Activated T-helper 2 cell treated with anti-CD3 and anti-CD28 coated beads, Interferon-gamma antibody, Interleukin-2, Interleukin-4, amounts not matched to agents 10 μg/mL and 5 μg/mL and 100 μg/mL, durations not matched to agents 14 hours and 24 hours and 36 hours (primary cell): Measurements from ENCODE around the gene CCDC183. TPM values are rescaled to one million over a fixed set of nuclear protein-coding genes. Genes with fewer than 3 reads are reported as not detected.

Experiments used
- DNase-seq: peaks from one replicate; pipeline ENCODE4 v3.0.0; 2021; ENCODE audit warnings: low spot score
- H3K27ac Mint-ChIP-seq: one replicate; pipeline ENCODE4 v1.8.0; 2021; ENCODE audit warnings: mixed read lengths
- H3K27me3 Mint-ChIP-seq: one replicate; pipeline ENCODE4 v1.8.0; 2021; ENCODE audit warnings: low read depth, mixed read lengths
- H3K36me3 Mint-ChIP-seq: one replicate; pipeline ENCODE4 v1.8.0; 2021; ENCODE audit warnings: low read depth, mixed read lengths
- H3K4me1 Mint-ChIP-seq: one replicate; pipeline ENCODE4 v1.8.0; 2021; ENCODE audit warnings: low read depth, mixed read lengths
- H3K4me3 Mint-ChIP-seq: one replicate; pipeline ENCODE4 v1.8.0; 2021; ENCODE audit warnings: low read depth, mild to moderate bottlenecking, moderate library complexity, mixed read lengths
- H3K9me3 Mint-ChIP-seq: one replicate; pipeline ENCODE4 v1.8.0; 2021; ENCODE audit warnings: mixed read lengths
- intact Hi-C: fragments of 100-400 bp; cut with micrococcal nuclease; formaldehyde crosslinking; loops from one replicate; pipeline ENCODE4 v1.15.1; 2023
- total RNA-seq: library from RNA; stranded (reverse); gene quantifications from 2 replicates; pipeline ENCODE4 v1.2.3, GENCODE V29; 2022

CCDC183 gene
- total RNA-seq, 1 donor from 2014 or later: not detected

DNA sequence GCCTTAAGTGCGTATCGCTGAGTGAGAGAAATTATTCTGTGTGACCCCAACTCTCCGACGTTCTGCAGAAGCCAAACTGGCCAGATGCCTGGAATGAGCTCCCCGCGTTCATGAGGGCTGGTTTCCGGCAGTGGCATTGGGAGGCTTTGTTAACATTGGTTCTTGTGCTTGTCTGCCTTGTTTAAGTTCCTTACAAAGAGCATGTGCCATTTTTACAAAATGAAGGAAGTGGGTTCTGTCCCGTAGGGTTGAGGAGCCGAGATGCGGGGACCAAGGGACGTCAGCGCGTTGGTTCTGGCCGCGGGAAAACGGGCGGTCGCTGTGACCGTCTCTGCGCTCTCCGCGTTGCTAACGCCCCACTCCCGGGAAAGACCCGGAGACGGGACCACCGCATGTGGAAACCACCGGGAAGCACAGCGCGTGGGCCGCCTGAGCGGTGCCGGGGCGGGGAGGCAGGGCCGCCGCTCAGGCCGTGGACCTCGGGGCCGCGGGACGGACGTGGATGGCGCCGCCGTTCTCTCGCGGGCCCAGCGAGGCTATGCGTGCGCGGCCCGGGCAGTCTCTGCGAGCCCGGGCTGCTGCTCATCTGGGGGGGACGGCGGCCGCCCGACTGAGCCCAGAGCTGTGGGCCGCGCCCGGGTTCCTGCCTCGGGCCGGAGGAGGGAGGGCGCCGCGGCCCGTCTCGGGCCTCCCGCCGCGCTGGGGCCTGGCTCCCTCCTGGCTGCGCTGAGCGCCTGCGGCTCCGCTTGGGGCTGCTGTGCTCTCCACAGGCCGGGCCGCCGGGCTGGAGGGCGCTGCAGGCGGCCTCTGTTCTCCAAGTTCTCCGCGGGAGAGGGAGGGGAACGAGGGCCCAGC, 25.1 kb downstream of the CCDC183 start:
- no peak overlapping the region for H3K27ac Mint-ChIP-seq
- H3K4me3 Mint-ChIP-seq: no peak overlapping the region
- peaks cover 30% of the 10 kb centered on the region for H3K36me3 Mint-ChIP-seq
- intact Hi-C loops: no loop called here
- no peaks in the 10 kb centered on the region for H3K27me3 Mint-ChIP-seq
- no peaks in the 10 kb centered on the region for H3K9me3 Mint-ChIP-seq
- peaks cover 3% of the 10 kb centered on the region for H3K4me1 Mint-ChIP-seq
- no peak for DNase-seq

DNA sequence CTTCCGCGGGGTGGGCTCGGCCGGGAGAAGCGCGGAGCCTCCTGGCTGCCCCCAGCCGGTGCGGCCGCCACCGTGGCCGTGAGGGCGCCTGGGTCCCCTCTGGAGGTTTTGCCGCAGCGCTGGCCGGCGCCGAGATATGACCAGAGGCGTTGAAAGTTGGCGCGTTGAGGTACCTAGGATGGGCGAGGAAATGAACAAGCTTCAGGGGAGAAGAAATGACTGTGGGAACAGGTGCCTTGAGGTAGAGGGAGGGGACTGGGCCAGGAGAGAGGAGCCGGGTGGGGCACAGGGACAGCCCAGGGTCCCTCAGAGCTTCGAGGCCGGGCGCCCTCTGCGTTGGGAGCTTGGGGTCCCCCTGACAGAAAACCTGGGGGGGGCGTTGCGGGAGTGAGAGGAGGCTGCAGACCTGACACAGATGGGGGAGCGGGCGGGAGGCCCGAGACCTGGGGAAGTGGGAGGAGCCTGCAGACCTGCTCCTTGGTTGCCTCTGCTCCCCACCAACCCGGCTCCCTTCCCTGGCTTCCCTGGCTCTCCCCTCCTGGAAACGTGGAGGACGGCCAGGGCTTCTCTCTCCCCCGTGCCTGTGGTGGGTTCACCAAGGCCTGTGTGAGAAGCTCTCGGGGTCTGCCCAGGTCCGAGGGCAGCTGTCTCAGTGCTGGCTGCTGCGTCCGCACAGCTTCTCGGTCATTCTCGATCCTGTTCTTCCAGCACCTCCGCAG, 25.8 kb downstream of the CCDC183 start:
- no peak overlapping the region for H3K27ac Mint-ChIP-seq
- H3K27me3 Mint-ChIP-seq: no peaks in the 10 kb centered on the region
- no peak overlapping the region for H3K4me3 Mint-ChIP-seq
- H3K9me3 Mint-ChIP-seq: no peaks in the 10 kb centered on the region
- peaks cover 27% of the 10 kb centered on the region for H3K36me3 Mint-ChIP-seq
- peaks cover under 1% of the 10 kb centered on the region for H3K4me1 Mint-ChIP-seq
- intact Hi-C loops: no loop called here
- no peak for DNase-seq

DNA sequence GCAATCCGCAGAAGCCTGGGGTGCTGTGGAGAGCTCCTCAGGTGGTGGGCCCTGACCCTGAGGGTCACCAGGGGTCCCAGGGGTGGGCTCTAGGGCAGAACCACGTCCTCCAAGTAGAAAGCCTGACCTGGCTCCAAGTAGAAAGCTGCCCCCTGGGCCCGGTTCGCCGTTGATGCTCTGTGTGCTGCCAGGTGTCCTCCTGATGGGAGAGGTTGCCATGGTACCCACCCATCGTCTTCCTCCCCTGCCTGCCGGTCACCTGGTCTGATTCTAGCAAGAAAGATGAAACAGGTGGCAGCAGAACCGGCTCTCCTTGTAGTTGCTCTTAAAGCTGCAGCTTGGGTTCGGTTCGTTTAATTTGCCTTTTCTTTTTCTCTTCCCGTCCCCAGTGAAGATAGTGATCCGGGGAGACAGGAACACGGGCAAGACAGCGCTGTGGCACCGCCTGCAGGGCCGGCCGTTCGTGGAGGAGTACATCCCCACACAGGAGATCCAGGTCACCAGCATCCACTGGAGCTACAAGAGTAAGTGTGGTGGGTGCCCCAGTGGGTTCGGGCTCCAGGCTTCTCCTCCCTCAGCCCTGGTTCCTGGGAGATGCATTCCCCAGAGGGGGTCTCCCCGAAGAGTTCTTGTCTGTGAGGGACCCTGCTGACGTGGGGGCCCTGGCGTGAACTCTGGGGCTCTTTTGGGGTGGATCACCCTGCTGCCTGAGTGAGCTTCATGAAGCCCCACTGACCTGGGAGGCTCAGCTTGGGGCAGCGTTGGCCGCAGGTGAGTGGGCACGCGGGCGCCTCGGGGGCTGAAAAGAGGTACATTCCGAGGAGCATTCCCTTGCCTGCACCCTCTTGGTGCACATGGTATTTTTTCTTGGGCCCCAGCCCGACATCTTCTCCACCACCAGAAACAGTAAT, 27.3 kb downstream of the CCDC183 start:
- intact Hi-C loops: no loop called here
- Mint-ChIP-seq H3K27ac (no peak overlapping the region), H3K4me1 (no peaks in the 10 kb centered on the region), H3K36me3 (peaks cover 24% of the 10 kb centered on the region), H3K27me3 (no peaks in the 10 kb centered on the region), H3K9me3 (no peaks in the 10 kb centered on the region), H3K4me3 (no peak overlapping the region)
- no peak for DNase-seq

DNA sequence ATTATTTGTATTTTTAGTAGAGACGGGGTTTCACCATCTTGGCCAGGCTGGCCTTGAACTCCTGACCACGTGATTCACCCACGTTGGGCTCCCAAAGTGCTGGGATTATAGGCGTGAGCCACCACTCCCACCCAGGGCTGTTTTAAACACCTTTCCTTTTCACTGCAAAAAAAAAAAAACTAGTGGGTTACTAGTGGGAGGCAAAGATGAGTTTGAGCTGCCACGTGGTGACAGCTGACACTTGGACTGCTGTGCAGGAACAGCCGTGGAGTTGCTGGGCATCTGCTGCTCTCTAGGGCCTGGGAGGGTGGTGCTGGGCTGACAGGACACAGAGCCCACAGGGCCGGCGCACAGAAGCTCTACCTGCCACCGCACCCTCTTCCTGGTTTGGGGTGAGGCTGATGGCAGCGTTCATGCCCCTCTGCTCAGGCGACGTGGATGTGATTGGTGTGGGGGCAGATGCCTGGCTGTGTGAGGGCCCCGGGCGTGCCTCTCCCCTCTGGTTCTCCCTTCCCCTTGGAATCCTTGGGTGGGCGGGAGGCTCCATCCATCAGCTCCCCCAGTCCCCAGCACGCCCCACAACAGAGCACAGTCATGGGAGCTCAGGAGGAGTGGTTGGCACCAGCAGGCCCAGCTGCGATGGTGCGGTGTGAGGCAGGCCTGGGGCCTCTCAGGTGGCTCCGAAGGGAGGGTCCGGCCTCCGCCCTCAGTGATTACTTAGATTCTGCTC, 28.5 kb downstream of the CCDC183 start:
- no peak overlapping the region for H3K27ac Mint-ChIP-seq
- no peak overlapping the region for H3K4me3 Mint-ChIP-seq
- intact Hi-C loops: no loop called here
- H3K9me3 Mint-ChIP-seq: no peaks in the 10 kb centered on the region
- no peaks in the 10 kb centered on the region for H3K4me1 Mint-ChIP-seq
- peaks cover 28% of the 10 kb centered on the region for H3K36me3 Mint-ChIP-seq
- no peaks in the 10 kb centered on the region for H3K27me3 Mint-ChIP-seq
- no peak for DNase-seq

DNA sequence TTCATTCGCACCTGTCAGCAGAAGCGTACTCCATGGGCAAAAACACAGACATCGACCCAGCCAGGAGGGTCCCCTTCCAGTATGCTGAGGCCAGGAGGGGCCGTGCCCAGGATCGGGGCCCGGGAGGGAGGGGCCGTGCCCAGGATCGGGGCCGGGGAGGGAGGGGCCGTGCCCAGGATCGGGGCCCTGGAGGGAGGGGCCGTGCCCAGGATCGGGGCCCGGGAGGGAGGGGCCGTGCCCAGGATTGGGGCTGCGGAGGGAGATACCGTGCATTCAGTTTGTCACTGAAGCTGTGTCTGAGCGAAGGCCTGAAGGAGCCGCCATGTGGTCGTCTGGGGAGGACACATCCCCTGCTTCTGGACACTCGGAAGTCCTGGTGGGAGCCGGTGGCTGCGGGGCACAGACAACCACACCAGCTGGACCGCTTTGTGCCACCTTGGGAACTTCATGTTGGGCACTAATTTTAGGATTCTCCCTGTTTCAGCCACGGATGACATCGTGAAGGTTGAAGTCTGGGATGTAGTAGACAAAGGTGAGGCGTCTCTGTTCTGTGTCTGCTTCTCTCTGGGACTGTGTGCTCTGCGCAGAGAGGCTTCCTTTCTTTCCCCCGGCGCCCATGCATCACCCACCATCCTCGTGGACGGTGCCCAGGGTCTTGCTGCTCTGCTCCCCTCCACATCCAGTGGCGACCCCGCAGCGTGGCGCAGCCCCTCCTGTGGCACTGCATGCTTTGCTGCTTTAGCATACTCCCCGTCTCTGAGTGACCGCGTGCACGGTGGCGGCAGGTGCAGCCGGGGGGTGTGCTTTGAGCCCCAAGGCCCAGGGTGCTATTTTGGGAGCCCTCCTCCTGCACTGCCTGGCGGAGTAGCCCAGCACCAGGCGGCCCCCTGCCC, 29.4 kb downstream of the CCDC183 start:
- H3K9me3 Mint-ChIP-seq: no peaks in the 10 kb centered on the region
- peaks cover 28% of the 10 kb centered on the region for H3K36me3 Mint-ChIP-seq
- H3K27ac Mint-ChIP-seq: no peak overlapping the region
- H3K4me1 Mint-ChIP-seq: no peaks in the 10 kb centered on the region
- H3K27me3 Mint-ChIP-seq: no peaks in the 10 kb centered on the region
- intact Hi-C loops: no loop called here
- DNase-seq: no peak
- H3K4me3 Mint-ChIP-seq: no peak overlapping the region

DNA sequence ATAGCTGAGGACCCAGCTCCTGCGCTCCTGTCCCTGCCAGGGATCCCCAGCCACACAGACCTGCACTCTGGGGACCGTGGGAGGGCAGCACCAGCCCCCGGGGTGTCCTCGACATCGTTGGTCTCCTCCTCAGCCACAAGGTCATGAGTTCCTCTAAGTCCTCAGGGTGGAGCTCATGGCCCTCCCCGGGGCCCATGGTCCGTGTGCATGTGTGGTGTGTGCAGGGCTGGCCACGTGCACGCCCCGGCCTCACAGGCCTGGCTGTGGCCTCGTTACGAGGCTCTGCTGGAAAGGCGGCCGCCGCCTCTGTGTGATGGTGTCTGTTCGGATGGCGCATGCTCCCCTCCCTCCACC, 30.0 kb downstream of the CCDC183 start:
- H3K27me3 Mint-ChIP-seq: no peaks in the 10 kb centered on the region

DNA sequence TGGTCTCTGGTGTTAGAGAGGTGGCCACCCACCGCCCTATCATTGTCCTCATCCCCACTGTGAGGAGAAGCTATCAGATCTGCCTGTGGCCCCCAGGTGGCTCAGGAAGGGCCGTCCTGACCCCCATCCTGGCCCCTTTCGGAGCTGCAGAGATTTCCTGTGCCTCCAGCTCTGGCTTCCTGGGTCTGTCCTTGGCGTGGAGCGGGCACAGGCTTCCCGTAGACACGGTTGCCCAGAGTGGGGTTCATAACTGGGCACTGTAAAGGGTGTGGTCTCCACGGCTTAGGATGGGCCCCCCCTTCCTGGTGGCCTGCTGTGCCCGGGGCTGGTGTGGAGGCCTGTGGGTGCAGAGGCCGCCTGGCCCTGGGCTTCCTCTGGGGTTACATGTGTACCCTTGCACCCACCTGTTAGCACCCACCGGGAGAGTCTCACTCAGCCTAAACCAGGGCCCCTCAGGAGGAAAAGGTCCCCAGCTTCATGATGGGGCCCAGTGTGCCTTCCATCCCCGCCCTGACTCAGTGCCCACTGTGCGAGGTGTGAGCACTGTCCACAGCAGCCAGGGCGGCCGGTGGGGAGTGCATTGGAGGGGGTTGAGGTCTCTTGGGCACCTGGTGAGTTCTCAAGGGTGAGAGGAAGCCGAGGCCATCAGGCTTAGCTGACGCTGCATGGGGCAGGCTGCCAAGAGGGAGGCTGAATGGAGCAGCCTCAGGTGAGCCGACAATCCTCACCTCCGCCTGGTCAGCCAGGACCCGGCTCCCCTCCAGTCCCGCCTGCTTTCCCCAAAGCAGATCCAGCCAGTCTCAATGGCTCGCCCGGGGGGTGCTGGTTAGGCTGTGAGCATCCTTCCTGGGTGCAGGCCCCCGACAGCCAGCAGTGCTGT, 30.8 kb downstream of the CCDC183 start:
- Mint-ChIP-seq H3K27me3 (no peaks in the 10 kb centered on the region), H3K27ac (no peak overlapping the region), H3K36me3 (peaks cover 28% of the 10 kb centered on the region), H3K4me3 (no peak overlapping the region), H3K4me1 (no peaks in the 10 kb centered on the region), H3K9me3 (no peaks in the 10 kb centered on the region)
- DNase-seq: no peak
- intact Hi-C loops: no loop called here

More for the DNA sequence above, 30.0 kb downstream of the CCDC183 start:
- Mint-ChIP-seq H3K4me1 (no peaks in the 10 kb centered on the region), H3K4me3 (no peak overlapping the region), H3K27ac (no peak overlapping the region), H3K36me3 (peaks cover 27% of the 10 kb centered on the region), H3K9me3 (no peaks in the 10 kb centered on the region)
- intact Hi-C loops: no loop called here
- DNase-seq: no peak

DNA sequence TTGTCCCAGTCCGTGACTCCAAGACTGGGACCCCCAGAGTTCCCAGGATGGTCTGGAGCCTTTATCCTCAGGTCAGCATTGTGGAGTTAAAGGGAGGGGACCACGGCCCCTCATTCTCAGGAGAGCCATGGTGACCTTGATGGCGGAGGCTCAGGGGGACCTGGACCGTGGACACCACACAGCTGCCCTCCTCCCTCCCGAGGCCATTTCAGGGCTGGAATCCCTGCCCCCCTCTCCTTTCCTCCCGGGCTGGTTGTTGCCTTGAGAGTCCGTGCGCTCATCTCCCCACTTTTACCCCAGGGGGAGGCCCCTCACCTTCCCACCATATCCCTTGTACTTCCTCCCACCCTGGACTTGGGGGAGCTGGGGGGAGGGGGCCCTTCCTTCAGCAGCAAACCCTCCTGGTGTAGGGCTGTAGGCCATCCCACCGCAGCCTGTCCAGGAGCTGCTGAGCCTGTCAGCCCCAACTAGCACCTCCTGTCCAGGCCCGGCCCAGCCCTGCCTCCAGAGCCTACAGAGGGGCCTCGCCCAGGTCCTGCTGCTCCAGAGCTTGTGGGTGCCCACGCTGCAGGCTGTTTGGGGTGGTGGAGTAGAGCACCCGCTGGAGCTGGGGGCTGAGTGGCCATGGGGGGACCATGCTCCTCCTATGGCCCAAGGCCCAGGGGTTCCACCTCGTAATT, 31.8 kb downstream of the CCDC183 start:
- Mint-ChIP-seq H3K36me3 (peaks cover 33% of the 10 kb centered on the region), H3K27me3 (no peaks in the 10 kb centered on the region)

DNA sequence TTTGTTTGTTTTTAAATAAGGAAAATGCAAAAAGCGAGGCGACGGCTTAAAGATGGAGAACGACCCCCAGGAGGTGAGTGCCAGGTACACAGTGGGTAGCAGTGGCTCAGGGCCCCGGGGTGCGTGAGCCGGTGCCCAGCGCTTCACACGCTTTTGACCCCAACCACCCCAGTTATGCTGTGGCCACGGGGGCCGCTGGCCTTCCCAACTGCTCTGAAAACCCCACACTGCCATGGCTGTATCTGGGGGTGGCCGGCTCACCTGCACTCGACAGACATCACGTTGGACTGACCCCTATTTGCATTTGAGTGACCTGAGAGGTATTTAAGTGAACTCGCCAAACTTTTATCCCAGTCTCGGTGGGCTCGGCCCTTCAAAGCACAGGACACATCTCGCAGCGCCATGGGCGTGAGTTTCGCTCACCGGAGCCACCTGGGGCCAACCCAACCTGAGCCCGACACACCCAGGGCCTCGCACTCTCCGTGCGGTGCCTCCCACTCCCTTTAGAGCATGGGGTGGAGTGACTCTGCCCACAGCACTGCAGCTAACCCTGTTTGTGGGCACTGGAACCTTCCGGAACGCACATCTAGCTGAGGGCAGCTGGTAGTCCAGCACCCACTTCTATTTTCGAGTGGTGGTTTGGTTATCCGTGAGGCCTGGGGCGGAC, 32.5 kb downstream of the CCDC183 start:
- Mint-ChIP-seq H3K27ac (no peak overlapping the region), H3K4me1 (no peaks in the 10 kb centered on the region), H3K9me3 (no peaks in the 10 kb centered on the region), H3K36me3 (peaks cover 33% of the 10 kb centered on the region), H3K27me3 (no peaks in the 10 kb centered on the region), H3K4me3 (no peak overlapping the region)
- DNase-seq: no peak
- intact Hi-C loops: no loop called here

More for the DNA sequence above, 31.8 kb downstream of the CCDC183 start:
- DNase-seq: no peak
- no peaks in the 10 kb centered on the region for H3K4me1 Mint-ChIP-seq
- H3K4me3 Mint-ChIP-seq: no peak overlapping the region
- no peak overlapping the region for H3K27ac Mint-ChIP-seq
- intact Hi-C loops: no loop called here
- H3K9me3 Mint-ChIP-seq: no peaks in the 10 kb centered on the region

DNA sequence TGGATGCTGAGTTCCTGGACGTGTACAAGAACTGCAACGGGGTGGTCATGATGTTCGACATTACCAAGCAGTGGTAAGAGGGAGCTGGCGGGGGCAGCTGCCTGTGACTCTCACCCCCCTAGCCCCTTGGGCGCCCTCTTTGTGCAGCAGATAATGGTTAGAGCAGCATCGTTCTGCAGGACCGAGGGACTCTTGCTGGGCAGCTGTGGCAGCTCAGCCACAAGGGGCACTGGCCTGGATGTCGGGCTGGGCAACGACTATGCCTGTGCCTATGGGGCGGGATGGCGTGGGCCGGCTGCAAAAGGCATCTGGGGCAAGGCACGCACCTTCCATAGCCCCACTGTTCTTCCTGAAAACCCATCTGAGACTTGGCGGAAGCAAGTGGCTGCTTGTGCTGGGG, 33.3 kb downstream of the CCDC183 start:
- Mint-ChIP-seq H3K4me1 (no peaks in the 10 kb centered on the region), H3K36me3 (peaks cover 30% of the 10 kb centered on the region), H3K27me3 (no peaks in the 10 kb centered on the region), H3K27ac (no peak overlapping the region), H3K4me3 (no peak overlapping the region), H3K9me3 (no peaks in the 10 kb centered on the region)
- intact Hi-C loops: no loop called here
- DNase-seq: no peak
